Ovary (tissue), 3 donors: ENCODE data around the gene TPM1.

Experiments
- CTCF ChIP-seq, 3 donors: fragments of 450-650 bp in 2 of 3; fragments of 200-600 bp in 1 of 3; IDR thresholded peaks; one replicate each; pipeline versions ENCODE4 v1.5.1 to v1.8.0; 2016 to 2022; ENCODE audit warnings: antibody characterized with exemption in 3 of 3, mild to moderate bottlenecking in 1 of 3
- EP300 ChIP-seq: sonication (generic); formaldehyde crosslinking; IDR thresholded peaks from one replicate; pipeline ENCODE4 v1.6.1; 2017; ENCODE audit warnings: antibody characterized with exemption
- donor health status: DM: no; HTN: no; CAD: no.

- TF ChIP-seq CTCF (IDR thresholded peaks at IDR 0.05), result no peak
- no peak for TF ChIP-seq EP300
Observed at GRCh38 chr15:63088533-63089245, 46.1 kb downstream of the TPM1 start.
